ENCODE results near the gene DDX25. TPM values are rescaled to one million over a fixed set of nuclear protein-coding genes. Genes with fewer than 3 reads are reported as not detected.
A peak's percentile ranks its signal among the peaks of the same experiment; 100 is the strongest.

DDX25 gene
- total and polyA plus RNA-seq, 10 of the 15 experiments (the other 5 are each of a cell fraction or from before 2014, with no cell fraction given): 0.05 TPM; not detected in 9

DNA sequence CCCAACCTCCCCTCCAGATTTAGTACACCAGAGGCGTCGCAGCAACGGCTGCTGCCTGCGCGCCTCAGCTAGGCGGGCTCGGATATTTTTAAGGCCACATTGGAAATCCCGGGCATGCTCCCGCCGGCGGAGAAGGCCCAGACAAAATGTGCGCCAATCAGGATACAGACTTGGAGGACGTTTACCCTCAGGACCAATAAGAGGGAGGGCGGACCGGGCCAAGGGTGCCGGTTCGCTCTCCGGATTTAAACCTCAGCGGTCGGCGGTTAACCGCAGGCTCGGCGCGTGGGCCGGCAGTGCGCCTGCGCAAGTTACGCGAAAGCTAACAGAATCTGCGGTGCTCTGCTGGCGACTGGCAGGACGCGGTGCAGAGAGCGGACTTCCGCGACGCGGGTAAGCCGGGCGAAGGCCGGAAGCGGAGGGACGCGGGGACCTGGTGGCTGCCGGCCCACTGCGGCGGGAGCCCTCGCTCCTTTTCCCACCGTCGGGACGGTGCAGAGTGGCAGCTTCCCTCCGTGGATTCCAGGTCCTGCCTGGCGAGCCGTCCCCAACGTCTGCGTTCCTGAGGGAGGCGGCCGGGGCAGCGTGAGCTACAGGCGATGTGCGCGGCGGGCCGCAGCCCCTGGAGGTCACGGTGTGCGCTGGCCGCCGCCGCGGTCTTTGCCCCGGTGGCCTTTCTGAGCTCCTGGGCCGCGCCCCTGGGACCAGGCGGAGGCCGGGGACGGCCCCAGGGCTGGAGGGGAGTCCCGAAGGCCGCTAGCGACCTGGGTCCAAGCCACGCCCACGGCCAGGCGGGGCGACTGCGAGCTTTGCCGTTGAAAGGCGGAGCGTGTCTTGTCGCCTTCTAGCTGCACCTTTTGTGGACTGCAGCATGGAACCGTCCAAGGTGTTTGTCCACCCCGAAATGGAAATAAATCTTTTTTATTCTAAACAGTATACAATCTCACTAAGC, 16.7 kb upstream of the DDX25 start, which contains the start of gene HYLS1 (continued):
- TF ChIP-seq, protein P1, sequence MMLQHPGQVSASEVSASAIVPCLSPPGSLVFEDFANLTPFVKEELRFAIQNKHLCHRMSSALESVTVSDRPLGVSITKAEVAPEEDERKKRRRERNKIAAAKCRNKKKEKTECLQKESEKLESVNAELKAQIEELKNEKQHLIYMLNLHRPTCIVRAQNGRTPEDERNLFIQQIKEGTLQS (IDR thresholded peaks at IDR 0.05; ENCODE audit: borderline replicate concordance, extremely low read depth, low read depth, low read length): no peak
- TF ChIP-seq ETV6 (conservative IDR thresholded peaks at IDR 0.05 in 1 of 2, IDR thresholded peaks at IDR 0.05 in 1 of 2; ENCODE audit: borderline replicate concordance in 1 of 2, low read depth in 1 of 2): no peak
- TF ChIP-seq, protein P2, sequence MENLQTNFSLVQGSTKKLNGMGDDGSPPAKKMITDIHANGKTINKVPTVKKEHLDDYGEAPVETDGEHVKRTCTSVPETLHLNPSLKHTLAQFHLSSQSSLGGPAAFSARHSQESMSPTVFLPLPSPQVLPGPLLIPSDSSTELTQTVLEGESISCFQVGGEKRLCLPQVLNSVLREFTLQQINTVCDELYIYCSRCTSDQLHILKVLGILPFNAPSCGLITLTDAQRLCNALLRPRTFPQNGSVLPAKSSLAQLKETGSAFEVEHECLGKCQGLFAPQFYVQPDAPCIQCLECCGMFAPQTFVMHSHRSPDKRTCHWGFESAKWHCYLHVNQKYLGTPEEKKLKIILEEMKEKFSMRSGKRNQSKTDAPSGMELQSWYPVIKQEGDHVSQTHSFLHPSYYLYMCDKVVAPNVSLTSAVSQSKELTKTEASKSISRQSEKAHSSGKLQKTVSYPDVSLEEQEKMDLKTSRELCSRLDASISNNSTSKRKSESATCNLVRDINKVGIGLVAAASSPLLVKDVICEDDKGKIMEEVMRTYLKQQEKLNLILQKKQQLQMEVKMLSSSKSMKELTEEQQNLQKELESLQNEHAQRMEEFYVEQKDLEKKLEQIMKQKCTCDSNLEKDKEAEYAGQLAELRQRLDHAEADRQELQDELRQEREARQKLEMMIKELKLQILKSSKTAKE (IDR thresholded peaks at IDR 0.05; ENCODE audit: low read depth, poor library complexity, severe bottlenecking): peak; percentile 63
- TF ChIP-seq, protein P3, sequence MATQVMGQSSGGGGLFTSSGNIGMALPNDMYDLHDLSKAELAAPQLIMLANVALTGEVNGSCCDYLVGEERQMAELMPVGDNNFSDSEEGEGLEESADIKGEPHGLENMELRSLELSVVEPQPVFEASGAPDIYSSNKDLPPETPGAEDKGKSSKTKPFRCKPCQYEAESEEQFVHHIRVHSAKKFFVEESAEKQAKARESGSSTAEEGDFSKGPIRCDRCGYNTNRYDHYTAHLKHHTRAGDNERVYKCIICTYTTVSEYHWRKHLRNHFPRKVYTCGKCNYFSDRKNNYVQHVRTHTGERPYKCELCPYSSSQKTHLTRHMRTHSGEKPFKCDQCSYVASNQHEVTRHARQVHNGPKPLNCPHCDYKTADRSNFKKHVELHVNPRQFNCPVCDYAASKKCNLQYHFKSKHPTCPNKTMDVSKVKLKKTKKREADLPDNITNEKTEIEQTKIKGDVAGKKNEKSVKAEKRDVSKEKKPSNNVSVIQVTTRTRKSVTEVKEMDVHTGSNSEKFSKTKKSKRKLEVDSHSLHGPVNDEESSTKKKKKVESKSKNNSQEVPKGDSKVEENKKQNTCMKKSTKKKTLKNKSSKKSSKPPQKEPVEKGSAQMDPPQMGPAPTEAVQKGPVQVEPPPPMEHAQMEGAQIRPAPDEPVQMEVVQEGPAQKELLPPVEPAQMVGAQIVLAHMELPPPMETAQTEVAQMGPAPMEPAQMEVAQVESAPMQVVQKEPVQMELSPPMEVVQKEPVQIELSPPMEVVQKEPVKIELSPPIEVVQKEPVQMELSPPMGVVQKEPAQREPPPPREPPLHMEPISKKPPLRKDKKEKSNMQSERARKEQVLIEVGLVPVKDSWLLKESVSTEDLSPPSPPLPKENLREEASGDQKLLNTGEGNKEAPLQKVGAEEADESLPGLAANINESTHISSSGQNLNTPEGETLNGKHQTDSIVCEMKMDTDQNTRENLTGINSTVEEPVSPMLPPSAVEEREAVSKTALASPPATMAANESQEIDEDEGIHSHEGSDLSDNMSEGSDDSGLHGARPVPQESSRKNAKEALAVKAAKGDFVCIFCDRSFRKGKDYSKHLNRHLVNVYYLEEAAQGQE (IDR thresholded peaks at IDR 0.05; ENCODE audit: low read depth, low read length): no peak
- TF ChIP-seq ESRRA (IDR thresholded peaks at IDR 0.05; ENCODE audit: low read length): no peak
- TF ChIP-seq CBX3 (IDR thresholded peaks at IDR 0.05; ENCODE audit: borderline replicate concordance, low read depth): no peak
- TF ChIP-seq CBX5 (IDR thresholded peaks at IDR 0.05; ENCODE audit: low read depth): no peak
- TF ChIP-seq TBL1XR1 (IDR thresholded peaks at IDR 0.05; ENCODE audit: low read depth, low read length): no peak
- TF ChIP-seq NBN (IDR thresholded peaks at IDR 0.05): no peak; the same call in 1 of the 2 replicates
- peak; percentile 85 for TF ChIP-seq NFYB (IDR thresholded peaks at IDR 0.05; ENCODE audit: insufficient read depth, low read depth, low read length)
- TF ChIP-seq RAD21 (IDR thresholded peaks at IDR 0.05; ENCODE audit: insufficient read depth, low read depth, low read length): no peak
- TF ChIP-seq KLF5 (IDR thresholded peaks at IDR 0.05; ENCODE audit: partially characterized antibody): peak; percentile 64
- TF ChIP-seq NR2C1 (IDR thresholded peaks at IDR 0.05): peak; percentile 12; the same call in 1 of the 2 replicates
- TF ChIP-seq, protein P4, sequence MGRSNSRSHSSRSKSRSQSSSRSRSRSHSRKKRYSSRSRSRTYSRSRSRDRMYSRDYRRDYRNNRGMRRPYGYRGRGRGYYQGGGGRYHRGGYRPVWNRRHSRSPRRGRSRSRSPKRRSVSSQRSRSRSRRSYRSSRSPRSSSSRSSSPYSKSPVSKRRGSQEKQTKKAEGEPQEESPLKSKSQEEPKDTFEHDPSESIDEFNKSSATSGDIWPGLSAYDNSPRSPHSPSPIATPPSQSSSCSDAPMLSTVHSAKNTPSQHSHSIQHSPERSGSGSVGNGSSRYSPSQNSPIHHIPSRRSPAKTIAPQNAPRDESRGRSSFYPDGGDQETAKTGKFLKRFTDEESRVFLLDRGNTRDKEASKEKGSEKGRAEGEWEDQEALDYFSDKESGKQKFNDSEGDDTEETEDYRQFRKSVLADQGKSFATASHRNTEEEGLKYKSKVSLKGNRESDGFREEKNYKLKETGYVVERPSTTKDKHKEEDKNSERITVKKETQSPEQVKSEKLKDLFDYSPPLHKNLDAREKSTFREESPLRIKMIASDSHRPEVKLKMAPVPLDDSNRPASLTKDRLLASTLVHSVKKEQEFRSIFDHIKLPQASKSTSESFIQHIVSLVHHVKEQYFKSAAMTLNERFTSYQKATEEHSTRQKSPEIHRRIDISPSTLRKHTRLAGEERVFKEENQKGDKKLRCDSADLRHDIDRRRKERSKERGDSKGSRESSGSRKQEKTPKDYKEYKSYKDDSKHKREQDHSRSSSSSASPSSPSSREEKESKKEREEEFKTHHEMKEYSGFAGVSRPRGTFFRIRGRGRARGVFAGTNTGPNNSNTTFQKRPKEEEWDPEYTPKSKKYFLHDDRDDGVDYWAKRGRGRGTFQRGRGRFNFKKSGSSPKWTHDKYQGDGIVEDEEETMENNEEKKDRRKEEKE (IDR thresholded peaks at IDR 0.05): no peak
- no peak for TF ChIP-seq GABPA (IDR thresholded peaks at IDR 0.05; ENCODE audit: low read depth)
- TF ChIP-seq, protein P5, sequence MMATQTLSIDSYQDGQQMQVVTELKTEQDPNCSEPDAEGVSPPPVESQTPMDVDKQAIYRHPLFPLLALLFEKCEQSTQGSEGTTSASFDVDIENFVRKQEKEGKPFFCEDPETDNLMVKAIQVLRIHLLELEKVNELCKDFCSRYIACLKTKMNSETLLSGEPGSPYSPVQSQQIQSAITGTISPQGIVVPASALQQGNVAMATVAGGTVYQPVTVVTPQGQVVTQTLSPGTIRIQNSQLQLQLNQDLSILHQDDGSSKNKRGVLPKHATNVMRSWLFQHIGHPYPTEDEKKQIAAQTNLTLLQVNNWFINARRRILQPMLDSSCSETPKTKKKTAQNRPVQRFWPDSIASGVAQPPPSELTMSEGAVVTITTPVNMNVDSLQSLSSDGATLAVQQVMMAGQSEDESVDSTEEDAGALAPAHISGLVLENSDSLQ (IDR thresholded peaks at IDR 0.05): peak; percentile 62

Measured in GM12878 (cell line).